HT1080 (cell line): ENCODE measurements around the gene F9. TPM values are rescaled to one million over a fixed set of nuclear protein-coding genes. Genes with fewer than 3 reads are reported as not detected.
"Not testable (repeated sequence)": the region's sequence is repeated elsewhere in the genome, so short reads cannot be mapped to it uniquely, and the experiment has no call there.

Source experiments
- DNase-seq: peaks from one replicate; pipeline ENCODE4 v3.0.0-alpha.2; 2015; ENCODE audit warnings: low read depth
- polyA plus RNA-seq, 2 experiments: library from polyadenylated mRNA; depleted of rRNA; stranded (reverse); fragments of >200 nt; gene quantifications; 2 replicates each; pipeline ENCODE4 v1.2.3, GENCODE V29; 2015
- total RNA-seq: library from RNA; depleted of rRNA; stranded (reverse); fragments of >200 nt; shearing (Covaris generic); gene quantifications from 2 replicates; pipeline ENCODE4 v1.2.3, GENCODE V29; 2014; rRNA removed

Gene F9
- total RNA-seq: not detected in 2 replicates
- polyA plus RNA-seq (2015; cell fraction: cytosol; rRNA removed): not detected in 2 replicates
- not detected in 2 replicates for polyA plus RNA-seq (2015; cell fraction: nucleus; rRNA removed)

DNA sequence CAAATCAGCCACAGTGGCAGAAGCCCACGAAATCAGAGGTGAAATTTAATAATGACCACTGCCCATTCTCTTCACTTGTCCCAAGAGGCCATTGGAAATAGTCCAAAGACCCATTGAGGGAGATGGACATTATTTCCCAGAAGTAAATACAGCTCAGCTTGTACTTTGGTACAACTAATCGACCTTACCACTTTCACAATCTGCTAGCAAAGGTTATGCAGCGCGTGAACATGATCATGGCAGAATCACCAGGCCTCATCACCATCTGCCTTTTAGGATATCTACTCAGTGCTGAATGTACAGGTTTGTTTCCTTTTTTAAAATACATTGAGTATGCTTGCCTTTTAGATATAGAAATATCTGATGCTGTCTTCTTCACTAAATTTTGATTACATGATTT, at the start of gene F9:
TSS of gene F9 (plus strand) at position 190 of the 400 bp plus-strand sequence. CDS start at position 216, 26 bp downstream.
- no peak for DNase-seq

DNA sequence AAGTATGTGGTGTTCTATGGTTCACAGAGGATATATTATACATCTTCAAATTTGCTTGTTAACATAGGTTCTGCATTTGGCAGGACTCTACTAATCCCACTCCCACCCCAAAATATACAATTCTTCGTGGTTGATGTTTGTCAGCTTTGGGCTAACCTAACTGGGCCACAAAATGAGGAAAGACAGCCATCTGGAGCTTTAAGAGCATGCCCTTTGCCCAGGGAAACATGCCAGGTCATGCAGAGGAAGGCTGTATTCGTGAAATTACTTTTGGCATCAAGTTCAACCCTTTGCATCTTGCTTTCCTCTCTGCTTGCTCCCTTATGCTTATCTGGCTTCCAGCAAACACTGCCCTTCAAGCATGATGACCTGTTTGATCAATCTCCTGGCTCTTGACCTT, 46.8 kb upstream of the F9 start:
- no peak for DNase-seq

DNA sequence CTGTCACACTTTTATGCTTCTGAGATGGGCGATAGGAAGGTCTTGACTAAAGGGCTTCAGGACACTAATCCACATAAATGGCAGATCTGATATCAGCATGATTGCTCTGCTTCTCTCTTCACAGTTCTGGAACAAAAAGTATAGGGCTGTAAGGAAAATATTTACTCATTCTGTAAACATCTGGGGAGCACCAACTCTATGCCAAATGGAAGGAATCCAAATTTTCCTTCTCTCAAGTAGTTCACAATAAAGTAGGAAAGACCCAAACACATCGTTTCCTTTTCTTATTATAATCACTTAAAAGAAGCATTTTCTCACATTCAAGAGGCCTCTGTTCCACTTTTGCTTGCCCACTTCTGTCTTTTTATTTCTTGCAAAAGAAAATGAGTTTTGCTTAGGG, 45.9 kb upstream of the F9 start:
- no peak for DNase-seq

DNA sequence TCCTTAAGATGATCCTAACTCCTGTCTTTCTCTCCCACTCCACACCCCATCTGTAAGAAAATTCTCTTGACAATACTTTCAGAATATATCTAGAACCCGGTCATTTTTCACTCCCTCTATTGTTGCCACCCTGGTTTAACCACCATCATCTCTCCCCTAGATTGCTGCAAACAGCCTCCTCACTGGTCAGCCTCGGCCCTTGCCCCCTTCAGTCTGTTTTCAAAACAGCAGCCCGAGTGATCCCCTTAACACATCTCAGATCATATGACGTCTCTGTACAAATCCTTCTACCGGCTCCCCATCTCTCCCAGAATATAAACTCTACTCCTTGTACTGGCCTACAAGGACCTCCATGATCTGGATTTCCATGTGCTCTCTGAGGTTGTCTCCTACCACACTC, 35.2 kb upstream of the F9 start:
- DNase-seq: no peak

DNA sequence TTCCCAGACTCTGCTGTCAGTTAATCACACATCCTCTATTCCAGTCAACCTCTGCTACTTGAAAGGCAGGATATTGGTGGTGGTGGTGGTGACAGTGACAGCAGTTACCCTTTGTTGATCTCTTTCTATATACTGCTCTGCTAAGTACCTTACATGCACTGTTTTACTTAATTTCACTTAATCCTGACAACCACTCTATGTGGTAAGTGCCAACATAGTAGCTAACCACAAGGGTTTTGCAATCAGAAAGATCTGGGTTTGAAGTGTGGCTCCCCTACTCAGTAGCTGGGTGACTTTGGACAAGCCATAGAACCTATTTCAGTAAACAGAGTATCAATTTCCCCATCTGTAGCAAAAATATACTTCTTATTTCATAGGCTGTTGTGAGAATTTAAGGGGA, 24.2 kb upstream of the F9 start:
- no peak for DNase-seq

DNA sequence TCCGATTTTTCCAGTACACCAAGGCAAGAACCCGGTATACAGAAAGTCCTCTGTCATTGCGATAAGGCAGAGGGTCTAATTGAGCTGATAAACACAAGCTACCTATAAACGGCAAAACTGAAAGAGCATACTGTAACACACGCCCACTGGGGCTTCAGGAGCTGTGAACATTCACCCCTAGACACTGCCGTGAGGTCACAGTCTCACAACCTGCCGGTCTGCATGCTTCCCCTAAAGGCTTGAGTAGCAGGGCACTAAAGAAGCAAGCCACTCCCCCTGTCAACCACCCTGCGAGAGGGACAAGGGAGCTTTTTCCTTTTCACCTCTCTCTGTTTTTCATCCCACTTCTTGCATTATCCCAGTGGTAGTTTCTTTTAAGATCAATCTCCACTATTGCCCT, 22.4 kb upstream of the F9 start:
- no peak for DNase-seq

DNA sequence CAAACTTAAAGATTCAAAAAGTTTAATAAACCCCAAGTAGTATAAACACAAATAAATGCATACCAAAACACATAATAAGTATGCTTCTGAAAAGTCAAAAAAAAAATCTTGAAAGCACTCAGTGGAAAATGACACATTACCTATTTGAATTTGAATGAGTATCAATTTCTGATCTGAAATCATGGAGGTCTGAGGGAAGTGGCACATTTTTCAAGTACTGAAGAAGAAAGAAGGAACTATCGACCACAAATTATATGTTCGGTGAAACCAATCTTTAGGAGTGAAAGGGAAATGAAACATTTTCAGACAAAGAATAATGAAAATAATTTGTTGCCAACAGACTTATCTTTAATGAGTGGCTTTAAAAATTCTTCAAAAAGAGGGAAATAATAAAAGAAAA, 12.1 kb upstream of the F9 start:
- DNase-seq: no peak

DNA sequence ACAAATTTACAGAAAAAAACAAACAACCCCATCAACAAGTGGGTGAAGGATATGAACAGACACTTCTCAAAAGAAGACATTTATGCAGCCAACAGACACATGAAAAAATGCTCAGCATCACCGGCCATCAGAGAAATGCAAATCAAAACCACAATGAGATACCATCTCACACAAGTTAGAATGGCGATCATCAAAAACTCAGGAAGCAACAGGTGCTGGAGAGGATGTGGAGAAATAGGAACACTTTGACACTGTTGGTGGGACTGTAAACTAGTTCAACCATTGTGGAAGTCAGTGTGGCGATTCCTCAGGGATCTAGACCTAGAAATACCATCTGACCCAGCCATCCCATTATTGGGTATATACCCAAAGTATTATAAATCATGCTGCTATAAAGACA, 1.7 kb upstream of the F9 start:
- not testable (repeated sequence) for DNase-seq

DNA sequence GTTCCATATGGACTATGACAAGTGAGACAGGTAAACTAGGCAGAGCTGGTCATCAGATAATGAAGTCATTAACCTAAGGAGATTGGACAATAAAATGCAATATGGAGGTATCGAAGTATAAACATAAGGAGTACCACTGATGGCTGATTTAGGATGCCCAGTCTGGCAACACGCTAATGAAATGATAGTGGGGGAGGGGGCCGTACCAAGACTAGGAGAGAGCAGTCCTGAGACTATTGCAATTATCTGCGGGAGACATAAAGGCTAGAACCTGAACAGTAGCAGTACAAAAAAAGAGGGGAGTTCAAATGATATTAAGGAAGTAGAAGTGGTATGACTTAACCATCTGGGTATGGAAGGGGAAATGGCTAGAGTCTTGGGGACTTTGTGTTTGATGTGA, 2.3 kb downstream of the F9 start:
- DNase-seq: no peak

DNA sequence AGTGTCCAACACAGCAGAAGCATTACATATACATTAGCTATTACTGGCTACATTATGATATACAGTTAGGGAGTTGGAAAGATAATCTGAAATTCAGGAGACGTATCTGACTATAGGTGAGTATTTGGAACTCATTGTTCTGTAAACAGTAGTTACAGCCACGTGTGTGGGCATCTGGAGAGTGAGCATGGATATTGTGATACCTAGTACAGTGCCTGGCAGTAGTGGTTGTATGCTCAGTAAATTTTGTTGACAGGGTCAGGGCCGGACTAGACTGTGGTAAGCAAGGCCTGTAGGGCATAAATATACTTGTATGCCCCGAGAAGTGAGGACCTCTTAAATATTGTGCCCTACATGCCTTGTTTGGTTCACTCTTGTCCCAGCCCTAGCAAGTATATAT, 2.9 kb downstream of the F9 start:
- DNase-seq: no peak

DNA sequence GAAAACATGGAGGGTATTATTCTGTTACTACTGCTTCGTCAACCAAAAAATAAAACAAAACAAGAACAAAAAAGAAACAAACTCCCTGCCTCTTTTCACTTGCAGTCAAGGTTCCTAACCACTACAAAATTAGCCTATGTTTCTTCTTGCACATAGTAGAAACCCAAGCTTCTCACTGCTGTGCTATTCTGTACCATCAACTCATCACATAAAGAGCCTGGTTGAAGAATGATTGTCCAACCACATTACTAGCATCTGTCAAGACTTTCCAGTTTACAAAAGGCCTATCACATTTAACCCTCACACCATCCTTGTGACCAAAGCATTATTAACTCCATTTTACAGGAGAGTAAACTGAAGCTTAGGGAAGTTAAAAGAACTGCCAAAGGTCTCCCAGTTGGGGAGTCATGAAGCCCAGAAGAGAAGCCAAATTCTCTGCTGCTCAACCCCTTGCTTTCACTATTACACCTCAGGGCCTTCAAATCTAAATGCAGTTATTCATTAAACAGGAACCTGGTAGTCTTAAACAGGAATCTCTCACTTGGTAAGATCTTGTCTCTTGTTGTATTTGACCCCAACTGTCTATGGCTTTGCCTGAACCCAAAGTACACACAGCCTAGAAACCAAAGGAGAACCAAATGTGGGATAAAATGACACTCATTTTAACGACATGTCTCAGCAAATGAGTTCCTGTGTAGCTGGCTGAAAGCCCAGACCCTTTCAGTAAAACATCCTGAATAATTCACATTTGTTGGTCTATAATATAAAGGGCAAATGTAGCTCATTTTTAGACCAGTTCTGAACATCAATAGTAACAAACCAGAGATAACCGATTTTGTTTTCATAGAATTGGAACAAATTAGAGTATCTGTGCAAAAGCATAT, 8.6 kb downstream of the F9 start:
- DNase-seq: no peak

DNA sequence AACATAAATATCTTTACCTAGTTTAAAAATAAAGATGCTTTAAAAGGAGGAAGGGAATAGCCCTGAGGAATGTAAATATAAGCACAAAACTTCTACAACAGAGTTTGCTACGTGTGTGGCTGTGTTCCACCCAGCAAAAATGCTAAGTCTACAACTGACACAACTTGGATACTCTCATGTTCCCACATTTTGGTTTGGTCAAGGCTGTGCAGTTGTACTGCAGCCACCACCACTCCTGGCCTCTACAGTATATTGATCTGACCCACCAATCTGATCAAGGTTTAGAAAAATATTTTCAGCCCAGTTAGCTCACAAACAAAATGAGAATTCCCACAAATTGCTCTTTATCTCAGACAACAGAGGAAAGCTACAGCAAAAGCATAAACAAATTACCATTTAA, 12.1 kb downstream of the F9 start:
- no peak for DNase-seq

DNA sequence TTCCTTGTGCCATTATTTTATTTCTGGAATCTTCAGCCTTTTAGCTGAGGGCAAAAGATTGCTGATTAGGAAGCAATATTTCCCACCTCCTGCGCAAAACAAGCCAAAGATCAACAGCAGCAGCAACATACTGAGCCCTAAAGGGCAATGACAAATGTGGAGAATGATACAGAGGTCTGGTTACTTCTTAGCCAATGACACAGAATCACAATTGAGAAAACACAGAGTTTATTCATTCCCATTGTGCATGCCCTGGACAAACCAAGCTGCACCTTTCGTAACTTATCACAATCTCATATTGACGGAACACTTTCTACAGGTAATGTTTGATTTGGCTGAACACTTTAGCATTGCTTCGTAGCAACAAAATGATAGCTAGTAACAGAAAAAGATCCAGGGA, 13.4 kb downstream of the F9 start:
- no peak for DNase-seq

DNA sequence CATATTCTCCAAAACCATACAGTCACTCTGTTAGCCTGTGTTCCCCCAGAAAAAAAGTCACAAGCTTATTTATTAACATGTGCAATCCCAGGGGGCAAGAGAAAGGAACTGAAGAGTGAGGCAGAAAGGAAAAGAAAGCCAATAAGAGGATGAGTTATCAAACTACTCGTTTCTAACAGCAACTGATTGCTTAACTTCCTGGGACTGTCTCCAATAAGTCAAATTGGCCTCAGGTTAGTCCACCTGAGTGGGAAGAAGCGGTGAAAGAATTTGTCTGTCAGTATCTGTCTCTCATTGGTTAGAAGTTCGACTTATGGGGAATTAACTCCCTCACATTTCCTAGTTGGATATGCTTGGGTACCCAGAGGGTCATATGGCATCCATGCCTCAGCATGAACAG, 14.1 kb downstream of the F9 start:
- DNase-seq: no peak

DNA sequence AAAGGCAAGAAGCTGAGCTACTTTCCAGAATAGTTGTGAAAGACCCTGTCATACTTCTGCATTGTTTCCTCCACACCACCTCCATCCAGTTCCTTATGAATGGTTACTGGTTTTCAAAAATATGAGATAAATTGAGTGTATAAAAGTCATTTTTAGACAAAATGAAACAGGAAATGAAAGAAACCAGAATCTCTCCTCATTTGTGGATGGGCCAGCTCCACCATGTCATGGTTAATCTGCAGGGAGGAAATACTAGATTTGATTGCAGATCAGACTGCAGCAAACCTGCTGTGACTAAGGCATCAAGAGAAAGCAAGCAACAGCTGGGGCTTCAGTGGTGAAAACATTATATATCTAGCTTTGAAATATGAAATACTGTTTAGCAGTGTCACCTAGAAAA, 23.8 kb downstream of the F9 start:
- DNase-seq: no peak

DNA sequence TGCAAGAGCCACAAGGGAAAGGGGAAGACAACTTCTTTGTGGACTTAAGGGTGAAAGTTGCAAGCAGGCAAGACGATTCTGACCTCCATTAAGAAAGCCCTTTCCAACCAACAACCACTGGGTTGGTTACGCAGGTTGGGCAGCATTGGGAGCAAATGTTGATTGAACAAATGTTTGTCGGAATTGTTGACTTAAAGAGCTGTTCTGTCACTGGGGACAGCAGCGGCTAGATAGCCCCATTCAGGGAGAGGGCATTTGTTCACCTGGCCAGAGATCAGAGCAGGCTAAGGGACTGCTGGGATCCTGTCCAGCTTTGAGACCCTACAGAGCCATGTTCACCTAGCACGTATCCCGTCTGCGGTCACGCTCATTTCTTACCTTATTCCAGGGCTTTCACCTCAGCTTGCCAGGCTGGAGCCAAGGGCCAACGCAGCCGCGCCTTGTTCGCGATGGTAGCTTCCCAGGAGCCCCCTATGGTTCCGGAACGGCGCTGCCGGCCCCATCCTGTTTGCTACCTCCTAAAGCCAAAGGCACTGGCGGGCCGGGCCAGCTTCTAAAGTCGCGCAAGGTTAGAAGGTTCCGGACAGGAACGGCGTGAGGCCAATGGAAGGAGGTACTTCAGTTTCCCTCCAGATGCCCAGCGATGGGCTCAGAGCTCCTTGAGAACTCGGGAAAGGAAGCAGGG, 24.6 kb downstream of the F9 start:
- DNase-seq: no peak

DNA sequence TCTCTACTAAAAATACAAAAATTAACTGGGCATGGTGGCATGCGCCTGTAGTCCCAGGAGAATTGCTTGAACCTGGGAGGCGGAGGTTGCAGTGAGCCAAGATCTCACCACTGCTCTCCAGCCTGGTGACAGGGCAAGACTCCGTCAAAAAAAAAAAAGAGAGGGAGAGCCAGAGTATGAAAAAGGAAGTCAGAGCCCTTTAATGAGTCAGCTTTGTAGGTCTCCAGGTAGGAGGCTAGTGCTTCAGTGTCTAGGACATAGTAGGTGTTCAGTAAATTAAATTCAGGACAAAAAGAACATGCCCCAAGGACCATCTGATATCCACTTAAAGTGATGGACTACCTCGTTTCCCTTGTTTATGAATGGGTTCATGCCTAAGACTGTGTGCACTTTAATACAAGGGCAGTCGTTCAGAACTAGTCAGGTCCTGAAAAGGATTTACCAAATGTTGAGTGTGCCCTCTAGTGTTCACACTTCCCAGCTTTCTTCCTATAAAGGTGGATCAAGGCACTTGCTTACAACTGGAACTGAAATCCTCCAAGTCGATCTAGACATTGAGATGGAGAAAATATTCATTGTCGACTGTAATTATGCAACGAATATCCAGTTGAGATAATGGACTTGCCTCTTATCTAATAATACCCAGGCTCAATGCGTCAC, 29.0 kb downstream of the F9 start:
- DNase-seq: peak; percentile 39

DNA sequence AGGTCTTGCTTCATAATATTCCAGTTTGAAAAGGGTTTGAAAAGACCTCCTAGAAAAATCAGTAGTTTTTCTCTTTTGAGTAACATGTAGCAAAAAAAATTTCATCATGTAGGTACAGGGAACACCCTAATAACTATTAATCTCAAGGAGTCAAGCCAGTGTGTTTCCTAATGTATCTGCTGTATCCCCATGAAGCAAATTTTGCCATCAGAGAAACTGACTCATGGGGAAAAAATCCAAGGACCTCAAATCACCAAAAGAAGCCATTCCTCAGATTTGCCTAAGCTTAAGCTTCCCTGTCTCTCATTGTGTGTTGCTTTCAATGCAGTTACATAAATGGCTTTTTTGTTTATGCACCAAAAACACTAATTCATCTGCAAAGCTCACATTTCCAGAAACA, 29.7 kb downstream of the F9 start:
- peak; percentile 14 for DNase-seq

DNA sequence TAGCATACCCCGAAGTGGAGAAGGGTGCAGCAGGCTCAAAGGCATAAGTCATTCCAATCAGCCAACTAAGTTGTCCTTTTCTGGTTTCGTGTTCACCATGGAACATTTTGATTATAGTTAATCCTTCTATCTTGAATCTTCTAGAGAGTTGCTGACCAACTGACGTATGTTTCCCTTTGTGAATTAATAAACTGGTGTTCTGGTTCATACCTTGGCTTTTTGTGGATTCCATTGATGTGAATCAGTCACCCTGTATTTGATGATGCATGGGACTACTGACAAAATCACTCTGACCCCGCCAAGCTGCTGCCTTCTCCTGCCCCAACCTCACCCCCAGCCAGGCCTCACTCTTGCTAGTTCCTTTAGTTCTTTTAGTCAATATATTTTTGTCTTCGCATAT, 32.7 kb downstream of the F9 start:
- peak; percentile 3 for DNase-seq

DNA sequence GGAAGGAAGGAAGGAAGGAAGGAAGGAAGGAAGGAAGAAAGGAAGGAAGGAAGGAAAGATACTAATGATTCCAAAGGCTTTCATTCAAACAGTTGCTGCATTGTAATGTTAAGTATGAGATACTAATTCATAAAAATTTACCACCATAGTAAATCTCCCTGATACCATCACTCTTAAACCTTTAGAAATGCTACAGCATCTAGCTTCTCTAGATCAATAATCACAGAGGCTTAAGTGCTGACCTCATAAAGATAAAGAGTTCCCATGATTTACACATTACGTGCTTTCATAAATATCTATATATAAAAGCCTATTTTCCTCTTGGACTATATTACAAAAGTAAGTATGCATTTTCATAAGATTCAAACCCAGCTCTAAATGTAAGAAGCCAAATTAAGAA, 36.4 kb downstream of the F9 start:
- no peak for DNase-seq

DNA sequence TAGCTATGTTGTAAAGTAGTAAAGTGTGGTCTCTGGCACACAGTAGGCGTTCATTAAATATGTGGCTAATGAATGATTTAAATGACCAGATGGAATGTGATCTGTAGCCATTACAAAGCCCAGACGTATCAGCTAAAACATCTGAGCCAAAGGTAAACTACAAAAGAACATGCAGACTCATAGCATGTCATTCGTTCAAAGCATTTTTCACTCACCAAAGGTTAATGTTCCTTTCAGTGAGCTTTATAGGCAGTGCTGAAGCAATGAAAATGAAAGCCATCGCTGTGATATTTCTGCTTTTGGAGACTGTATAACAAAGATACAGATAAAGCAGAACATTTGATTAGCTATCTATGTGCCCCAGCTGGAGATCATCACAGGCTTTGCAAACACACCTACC, 50.5 kb downstream of the F9 start:
- no peak for DNase-seq

DNA sequence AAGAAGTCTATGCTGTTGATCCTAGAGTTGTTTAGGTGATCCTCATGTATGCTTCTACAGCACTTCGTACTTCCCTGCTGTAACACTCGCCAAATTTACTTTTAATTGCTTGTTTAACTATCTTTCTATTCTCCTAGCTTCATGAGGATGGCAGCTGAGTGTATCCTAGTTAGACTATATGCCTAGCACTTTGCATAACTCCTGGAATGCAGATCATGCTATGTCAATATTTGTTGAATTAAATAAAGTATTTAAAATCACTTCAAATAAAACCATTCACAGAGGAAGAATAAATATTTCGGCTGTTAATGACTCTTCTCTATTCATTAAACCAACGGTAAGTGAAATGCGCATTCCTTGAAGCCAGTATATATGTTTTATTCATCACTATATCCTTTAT, 55.1 kb downstream of the F9 start:
- no peak for DNase-seq
